Measurements from ENCODE around the gene CRIP3. TPM values are rescaled to one million over a fixed set of nuclear protein-coding genes. Genes with fewer than 3 reads are reported as not detected.
A peak's percentile ranks its signal among the peaks of the same experiment; 100 is the strongest.

The CRIP3 gene
- total RNA-seq, 1 donor from 2014 or later: 3.4 TPM

DNA sequence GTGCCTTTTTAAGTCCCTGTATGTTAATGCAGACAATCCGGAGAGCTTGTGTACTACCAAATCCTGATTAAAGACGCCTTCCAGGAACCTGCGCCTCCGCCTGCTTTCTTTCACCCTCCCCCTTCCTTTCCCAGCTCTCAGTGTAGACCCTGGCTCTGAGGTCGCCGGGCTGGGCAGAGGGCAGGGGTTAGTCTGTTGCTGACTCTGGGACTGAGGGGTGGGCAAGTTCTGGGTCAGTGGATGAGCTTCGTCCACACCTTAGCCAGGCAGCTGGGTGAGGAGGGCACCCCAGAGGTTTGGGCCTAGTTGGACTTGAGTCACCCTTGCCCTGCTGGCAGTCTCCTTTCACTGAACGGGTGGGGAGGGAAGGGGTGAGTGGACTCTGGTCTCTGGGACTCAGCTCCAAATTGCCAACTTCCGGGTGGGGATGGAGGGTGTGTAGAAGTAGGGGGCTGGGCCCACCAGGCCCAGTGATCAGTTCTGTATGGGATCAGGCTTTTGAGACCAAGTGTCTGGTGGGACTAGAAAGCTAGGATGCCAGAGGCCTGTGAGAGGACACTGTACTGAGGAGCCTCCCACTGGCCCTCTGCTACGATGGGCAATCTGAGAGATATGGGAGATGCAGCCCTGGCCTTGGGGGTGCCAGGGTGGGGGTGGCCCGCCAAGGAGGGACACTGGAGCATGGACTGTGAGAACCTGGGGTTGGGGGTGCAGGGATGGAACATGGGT is 31.9 kb downstream of the CRIP3 start:
- TF ChIP-seq CTCF (IDR thresholded peaks at IDR 0.05; ENCODE audit: unreplicated experiment): no peak
- Mint-ChIP-seq H3K4me3 (no peak overlapping the region), H3K36me3 (no peaks in the 10 kb centered on the region), H3K27ac (no peak overlapping the region), H3K9me3 (no peaks in the 10 kb centered on the region), H3K27me3 (ENCODE audit: low read depth) (peaks cover 74% of the 10 kb centered on the region), H3K4me1 (peaks cover 23% of the 10 kb centered on the region)
- DNase-seq (ENCODE audit: low spot score in 2 of 2, unreplicated experiment in 2 of 2): no peak

GRCh38 chr6:43275801-43276576 is 32.6 kb downstream of the CRIP3 start:
- H3K4me1 Mint-ChIP-seq: peaks cover 26% of the 10 kb centered on the region
- DNase-seq (ENCODE audit: low spot score in 2 of 2, unreplicated experiment in 2 of 2): no peak
- no peaks in the 10 kb centered on the region for H3K9me3 Mint-ChIP-seq
- no peaks in the 10 kb centered on the region for H3K36me3 Mint-ChIP-seq
- TF ChIP-seq CTCF (IDR thresholded peaks at IDR 0.05; ENCODE audit: unreplicated experiment): no peak
- H3K27me3 Mint-ChIP-seq (ENCODE audit: low read depth): peaks cover 72% of the 10 kb centered on the region
- H3K4me3 Mint-ChIP-seq: peak overlapping the region; percentile 53
- no peak overlapping the region for H3K27ac Mint-ChIP-seq

DNA sequence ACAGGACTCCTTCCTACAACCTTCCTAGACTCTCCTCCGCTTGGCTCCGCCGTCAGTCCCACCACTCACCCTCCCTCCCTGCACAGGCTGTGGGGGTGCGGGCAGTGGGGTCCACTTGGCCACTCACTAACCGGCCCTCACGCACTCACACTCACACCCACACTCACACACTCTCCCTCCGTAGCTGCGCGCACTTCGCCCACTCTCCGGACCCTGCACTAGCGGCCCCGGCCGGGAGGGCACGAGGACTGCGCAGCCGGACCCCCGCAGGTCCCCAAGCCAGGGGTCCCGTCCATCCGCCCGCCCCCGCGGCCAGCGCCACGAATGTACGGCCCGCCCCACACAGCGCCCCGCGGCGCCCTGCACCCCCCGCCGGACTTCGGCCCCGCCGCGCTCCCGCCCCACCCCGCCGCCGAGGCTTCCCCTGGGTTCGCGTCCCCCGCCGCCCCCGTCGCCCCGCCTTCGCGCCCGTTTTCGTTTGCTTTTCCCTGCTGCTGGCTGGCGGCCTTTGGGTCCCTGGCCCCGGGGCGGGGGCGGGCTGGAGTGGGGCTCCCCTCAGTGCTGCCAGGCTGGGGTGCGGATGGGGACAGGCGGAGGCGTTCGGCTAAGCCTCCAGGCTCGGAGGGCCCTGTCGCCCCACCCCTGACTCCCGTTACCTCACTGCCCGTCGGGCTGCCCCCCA is 33.6 kb downstream of the CRIP3 start:
- Mint-ChIP-seq H3K27ac (no peak overlapping the region), H3K27me3 (ENCODE audit: low read depth) (peaks cover 66% of the 10 kb centered on the region), H3K36me3 (no peaks in the 10 kb centered on the region), H3K4me1 (peaks cover 35% of the 10 kb centered on the region), H3K9me3 (no peaks in the 10 kb centered on the region), H3K4me3 (peak overlapping the region; percentile 66)
- DNase-seq (ENCODE audit: low spot score in 2 of 2, unreplicated experiment in 2 of 2): no peak
- no peak for TF ChIP-seq CTCF (IDR thresholded peaks at IDR 0.05; ENCODE audit: unreplicated experiment)

DNA sequence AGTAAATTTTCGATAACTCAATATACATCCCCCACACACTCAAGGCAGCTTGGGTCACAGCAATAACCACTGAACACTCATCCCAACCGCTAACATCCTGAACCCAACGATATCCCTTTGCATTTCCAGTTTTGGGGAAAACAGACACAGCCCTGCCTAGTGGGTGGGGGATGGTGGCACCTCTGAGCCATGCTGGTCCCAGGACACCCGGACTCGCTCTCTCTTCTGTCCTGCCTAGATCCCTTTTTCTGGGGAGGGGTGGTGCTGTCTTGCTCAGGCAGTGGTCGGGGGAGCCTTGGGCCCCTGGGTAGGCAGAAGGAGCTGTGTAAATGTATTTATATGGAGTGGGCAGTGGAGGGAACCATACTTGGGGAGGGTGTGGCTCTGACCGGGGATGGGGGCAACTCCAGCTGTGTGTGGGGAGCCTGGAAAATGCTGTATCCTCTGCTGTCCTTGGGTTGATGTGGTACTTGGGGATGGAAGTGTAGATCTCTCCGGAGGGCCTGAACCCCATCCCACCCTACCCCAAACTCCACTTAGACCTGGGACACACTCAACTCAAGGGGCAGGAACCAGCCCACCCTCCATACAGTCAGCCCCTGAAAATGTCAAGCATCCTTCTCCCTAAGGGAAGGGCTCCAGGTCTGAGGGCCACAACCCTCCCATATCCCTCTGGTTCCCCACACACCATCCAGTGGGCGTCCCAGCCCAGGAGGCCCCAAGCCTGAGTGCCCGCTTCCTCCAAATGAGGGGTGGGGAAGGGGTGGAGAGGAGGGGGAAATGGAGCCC is 34.3 kb downstream of the CRIP3 start:
- H3K4me3 Mint-ChIP-seq: peak overlapping the region; percentile 66
- H3K27ac Mint-ChIP-seq: no peak overlapping the region
- H3K27me3 Mint-ChIP-seq (ENCODE audit: low read depth): peaks cover 64% of the 10 kb centered on the region
- no peaks in the 10 kb centered on the region for H3K36me3 Mint-ChIP-seq
- H3K9me3 Mint-ChIP-seq: no peaks in the 10 kb centered on the region
- DNase-seq (ENCODE audit: low spot score in 2 of 2, unreplicated experiment in 2 of 2): no peak
- TF ChIP-seq CTCF (IDR thresholded peaks at IDR 0.05; ENCODE audit: unreplicated experiment): no peak
- H3K4me1 Mint-ChIP-seq: peaks cover 41% of the 10 kb centered on the region

DNA sequence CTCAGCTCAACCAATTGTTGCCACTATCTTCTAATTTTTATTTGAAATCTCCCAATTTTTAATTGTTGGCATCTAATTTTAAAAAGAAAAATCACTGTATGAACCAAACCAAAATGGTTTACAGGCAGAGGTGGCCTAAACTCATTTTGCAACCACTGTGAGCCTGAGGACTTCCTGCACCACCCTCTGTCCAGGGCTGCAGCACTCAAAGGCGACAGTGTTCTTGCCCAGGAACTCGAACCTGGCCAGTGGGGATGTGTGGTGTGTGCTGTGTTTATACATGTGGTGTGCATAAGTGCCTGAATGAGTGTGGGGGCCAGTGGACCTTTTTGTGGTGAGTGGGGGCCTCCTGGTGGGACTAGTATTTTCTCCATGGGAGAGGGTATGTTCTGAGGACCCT is 34.9 kb downstream of the CRIP3 start:
- no peak for DNase-seq (ENCODE audit: low spot score in 2 of 2, unreplicated experiment in 2 of 2)
- H3K9me3 Mint-ChIP-seq: no peaks in the 10 kb centered on the region
- H3K27me3 Mint-ChIP-seq (ENCODE audit: low read depth): peaks cover 64% of the 10 kb centered on the region
- peak overlapping the region; percentile 29 for H3K4me3 Mint-ChIP-seq
- H3K27ac Mint-ChIP-seq: no peak overlapping the region
- H3K4me1 Mint-ChIP-seq: peaks cover 47% of the 10 kb centered on the region
- no peaks in the 10 kb centered on the region for H3K36me3 Mint-ChIP-seq
- TF ChIP-seq CTCF (IDR thresholded peaks at IDR 0.05; ENCODE audit: unreplicated experiment): no peak
